ENCODE measurements around the gene NACC1. TPM values are rescaled to one million over a fixed set of nuclear protein-coding genes. Genes with fewer than 3 reads are reported as not detected.
A peak's percentile ranks its signal among the peaks of the same experiment; 100 is the strongest.

Gene NACC1
- total RNA-seq, 2 donors from 2014 or later: 25.4 to 27.3 TPM

DNA sequence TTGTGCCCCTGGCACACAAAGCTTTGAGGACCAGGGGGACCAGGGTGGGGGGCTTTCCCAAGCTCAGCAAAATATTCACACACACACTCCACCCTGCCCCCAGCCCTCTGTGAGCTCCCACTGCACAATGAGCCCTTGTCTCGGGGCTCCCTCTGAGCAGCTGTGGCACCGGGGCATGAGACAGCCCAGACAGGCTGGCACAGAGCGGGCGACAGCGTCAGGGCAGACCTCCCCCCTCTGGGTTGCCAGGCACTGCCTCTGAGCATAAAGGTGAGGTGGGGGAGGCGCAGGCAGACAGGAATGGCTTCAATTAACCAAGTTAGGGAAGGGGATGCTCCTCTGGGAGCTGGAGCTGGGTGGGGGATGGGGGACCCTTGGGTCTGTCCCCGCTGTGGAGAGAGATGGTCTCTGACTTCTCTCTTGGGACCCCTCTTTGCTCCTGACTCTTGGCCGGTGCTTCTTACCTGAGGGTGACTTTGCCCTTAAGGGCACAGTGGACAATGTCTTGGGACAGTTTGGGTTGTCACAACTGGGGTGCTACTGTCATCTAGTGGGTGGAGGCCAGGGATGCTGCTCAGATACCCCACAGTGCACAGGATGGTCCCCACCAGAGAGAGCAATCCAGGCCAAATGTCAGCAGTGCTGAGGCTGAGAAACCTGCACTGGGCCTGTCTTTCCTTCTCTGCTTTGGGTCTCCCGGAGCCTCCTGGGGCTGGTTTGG, 45.7 kb upstream of the NACC1 start:
- TF ChIP-seq, protein P1, sequence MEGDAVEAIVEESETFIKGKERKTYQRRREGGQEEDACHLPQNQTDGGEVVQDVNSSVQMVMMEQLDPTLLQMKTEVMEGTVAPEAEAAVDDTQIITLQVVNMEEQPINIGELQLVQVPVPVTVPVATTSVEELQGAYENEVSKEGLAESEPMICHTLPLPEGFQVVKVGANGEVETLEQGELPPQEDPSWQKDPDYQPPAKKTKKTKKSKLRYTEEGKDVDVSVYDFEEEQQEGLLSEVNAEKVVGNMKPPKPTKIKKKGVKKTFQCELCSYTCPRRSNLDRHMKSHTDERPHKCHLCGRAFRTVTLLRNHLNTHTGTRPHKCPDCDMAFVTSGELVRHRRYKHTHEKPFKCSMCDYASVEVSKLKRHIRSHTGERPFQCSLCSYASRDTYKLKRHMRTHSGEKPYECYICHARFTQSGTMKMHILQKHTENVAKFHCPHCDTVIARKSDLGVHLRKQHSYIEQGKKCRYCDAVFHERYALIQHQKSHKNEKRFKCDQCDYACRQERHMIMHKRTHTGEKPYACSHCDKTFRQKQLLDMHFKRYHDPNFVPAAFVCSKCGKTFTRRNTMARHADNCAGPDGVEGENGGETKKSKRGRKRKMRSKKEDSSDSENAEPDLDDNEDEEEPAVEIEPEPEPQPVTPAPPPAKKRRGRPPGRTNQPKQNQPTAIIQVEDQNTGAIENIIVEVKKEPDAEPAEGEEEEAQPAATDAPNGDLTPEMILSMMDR (IDR thresholded peaks at IDR 0.05): no peak
- H3K27ac ChIP-seq: peak overlapping the region; percentile 17 to 43

DNA sequence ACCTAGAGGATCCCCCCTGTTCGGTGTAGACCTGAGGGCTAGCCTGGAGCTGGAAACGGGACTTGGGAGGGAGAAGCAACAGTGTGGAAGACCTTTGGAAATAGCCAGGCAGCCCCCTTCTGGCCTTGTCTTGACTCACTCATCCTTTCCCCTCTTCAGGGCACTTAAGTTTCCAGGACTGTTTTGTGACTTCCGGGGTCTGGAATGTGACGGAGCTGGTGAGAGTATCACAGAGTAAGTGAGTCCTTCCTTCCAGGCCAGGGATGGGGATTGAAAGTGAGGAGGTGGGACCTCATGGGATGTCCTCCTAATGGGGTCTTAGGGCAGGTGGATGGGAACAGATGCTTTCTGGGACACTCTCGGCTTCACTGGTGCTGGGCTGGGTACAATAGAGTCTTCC, 44.8 kb upstream of the NACC1 start:
- Histone ChIP-seq H3K9me3 (no peaks in the 10 kb centered on the region), H3K4me1 (peaks cover 0 to 80% of the 10 kb centered on the region in 2 donors), H3K27ac (peak overlapping the region; percentile 3 to 17), H3K36me3 (peaks cover 21% of the 10 kb centered on the region), H3K27me3 (no peaks in the 10 kb centered on the region), H3K4me3 (no peak overlapping the region)
- TF ChIP-seq, protein P1 (IDR thresholded peaks at IDR 0.05): no peak
- DNase-seq (ENCODE audit: low spot score): no peak

More for the DNA sequence above, 45.7 kb upstream of the NACC1 start:
- H3K4me3 ChIP-seq: no peak overlapping the region
- peaks cover 21% of the 10 kb centered on the region for H3K36me3 ChIP-seq
- no peaks in the 10 kb centered on the region for H3K27me3 ChIP-seq
- DNase-seq (ENCODE audit: low spot score): no peak
- H3K9me3 ChIP-seq: no peaks in the 10 kb centered on the region
- peaks cover 0 to 80% of the 10 kb centered on the region in 2 donors for H3K4me1 ChIP-seq

DNA sequence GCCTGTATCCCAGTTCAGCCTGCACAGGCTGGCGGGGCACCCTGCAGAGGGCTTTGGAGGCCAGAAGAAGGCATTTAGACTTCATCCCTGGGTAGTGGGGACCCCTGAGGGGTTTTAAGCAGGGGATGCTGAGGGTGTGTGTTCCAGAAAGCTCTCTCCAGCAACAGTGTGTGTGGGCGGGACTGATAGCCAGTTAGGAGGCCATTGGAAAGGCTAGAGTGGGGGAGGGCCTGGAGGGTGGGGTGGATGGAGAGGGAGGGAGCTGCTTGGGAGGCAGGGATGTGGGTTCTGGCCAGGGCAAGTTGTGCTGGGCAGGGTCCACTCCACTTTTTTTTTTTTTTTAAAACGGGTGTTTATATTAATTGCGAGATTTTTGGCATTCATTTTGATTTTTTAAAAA, 43.7 kb upstream of the NACC1 start:
- no peak overlapping the region for H3K4me3 ChIP-seq
- H3K9me3 ChIP-seq: no peaks in the 10 kb centered on the region
- H3K27me3 ChIP-seq: no peaks in the 10 kb centered on the region
- H3K4me1 ChIP-seq: peaks cover 0 to 80% of the 10 kb centered on the region in 2 donors
- no peak for DNase-seq (ENCODE audit: low spot score)
- H3K36me3 ChIP-seq: peaks cover 21% of the 10 kb centered on the region
- peak overlapping the region; percentile 6 to 17 for H3K27ac ChIP-seq
- TF ChIP-seq, protein P1 (IDR thresholded peaks at IDR 0.05): no peak

DNA sequence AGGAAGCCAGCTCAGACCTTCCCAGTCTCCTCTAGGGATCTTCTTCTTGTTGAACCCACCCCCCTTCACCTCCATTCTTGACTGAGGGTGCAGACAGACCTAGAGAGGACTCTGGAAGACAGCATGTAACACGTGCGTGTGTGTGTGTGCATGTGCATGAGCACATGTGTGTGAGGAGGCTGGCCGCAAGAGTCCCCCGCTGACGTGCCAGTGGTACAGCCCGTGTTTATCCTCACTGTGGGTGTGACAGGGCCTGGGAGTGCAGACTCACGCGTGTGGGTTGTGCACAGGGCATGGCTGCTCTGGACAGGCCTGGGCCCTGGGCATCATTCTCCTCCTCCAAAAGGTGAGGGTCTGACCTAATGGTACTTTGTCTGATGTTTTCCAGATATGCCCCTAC, 41.7 kb upstream of the NACC1 start:
- no peak overlapping the region for H3K4me3 ChIP-seq
- H3K9me3 ChIP-seq: no peaks in the 10 kb centered on the region
- peak overlapping the region; percentile 55 to 86 for H3K27ac ChIP-seq
- peaks cover 0 to 70% of the 10 kb centered on the region in 2 donors for H3K4me1 ChIP-seq
- H3K27me3 ChIP-seq: no peaks in the 10 kb centered on the region
- DNase-seq (ENCODE audit: low spot score): no peak
- TF ChIP-seq, protein P1 (IDR thresholded peaks at IDR 0.05): no peak
- H3K36me3 ChIP-seq: peaks cover 21% of the 10 kb centered on the region

DNA sequence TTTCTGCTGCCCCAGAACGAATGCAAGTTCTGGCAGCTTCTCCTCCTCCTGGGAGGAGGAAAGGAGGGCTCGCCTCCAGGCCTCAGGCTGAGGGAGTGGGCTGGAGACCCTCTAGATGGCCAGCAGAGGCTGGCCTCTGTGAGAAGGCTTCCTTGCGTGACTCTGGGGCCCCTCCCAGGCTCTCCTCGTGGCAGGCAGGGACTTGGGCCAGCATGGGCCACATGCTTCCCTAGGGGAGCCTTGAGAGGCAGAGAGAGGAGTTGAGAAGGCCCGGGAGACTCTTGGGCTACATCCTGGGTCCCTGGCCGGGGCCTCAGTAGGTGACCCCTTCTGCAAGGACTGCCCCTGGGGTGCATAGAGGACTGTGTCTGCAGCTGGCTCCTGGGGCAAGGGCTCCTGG, 41.3 kb upstream of the NACC1 start:
- peaks cover 25% of the 10 kb centered on the region for H3K36me3 ChIP-seq
- no peak overlapping the region for H3K4me3 ChIP-seq
- no peak for DNase-seq (ENCODE audit: low spot score)
- H3K27me3 ChIP-seq: no peaks in the 10 kb centered on the region
- no peaks in the 10 kb centered on the region for H3K9me3 ChIP-seq
- H3K27ac ChIP-seq: peak overlapping the region; percentile 55 to 86
- TF ChIP-seq, protein P1 (IDR thresholded peaks at IDR 0.05): no peak
- H3K4me1 ChIP-seq: peaks cover 0 to 70% of the 10 kb centered on the region in 2 donors

Measured in right atrium auricular region (tissue), 2 donors.